WERI-Rb-1 (cell line): ENCODE results near the gene TNXB.
"Not testable (repeated sequence)": the region's sequence is repeated elsewhere in the genome, so short reads cannot be mapped to it uniquely, and the experiment has no call there.

ENCODE experiments used
- DNase-seq: peaks from one replicate; pipeline ENCODE4 v3.0.0-alpha.2; 2020
- H3K27ac ChIP-seq: fragments of 250-450 bp; sonication (Bioruptor Pico); 2 replicates; pipeline ENCODE4 v1.5.1; 2020; ENCODE audit warnings: mild to moderate bottlenecking, moderate library complexity
- H3K27me3 ChIP-seq: fragments of 250-450 bp; sonication (Bioruptor Pico); 2 replicates; pipeline ENCODE4 v1.5.1; 2021; ENCODE audit warnings: mild to moderate bottlenecking, low read depth, moderate library complexity; ENCODE audit not compliant: insufficient read depth, severe bottlenecking
- H3K36me3 ChIP-seq: fragments of 250-450 bp; sonication (Bioruptor Pico); 2 replicates; pipeline ENCODE4 v1.5.1; 2020; ENCODE audit warnings: mild to moderate bottlenecking, moderate library complexity
- H3K4me3 ChIP-seq: 2 replicates; pipeline ENCODE4 v1.5.1; 2011; ENCODE audit warnings: low read depth, mild to moderate bottlenecking, control low read depth, low read length
- H3K9me3 ChIP-seq: fragments of 250-450 bp; sonication (Bioruptor Pico); 2 replicates; pipeline ENCODE4 v1.5.1; 2021; ENCODE audit warnings: mild to moderate bottlenecking, moderate library complexity; ENCODE audit not compliant: severe bottlenecking

TNXB gene

GRCh38 chr6:32004393-32004792, 104.7 kb downstream of the TNXB start:
- not testable (repeated sequence) for H3K27me3 ChIP-seq, H3K4me3 ChIP-seq, DNase-seq

GRCh38 chr6:32003301-32003700, 105.8 kb downstream of the TNXB start:
- H3K36me3 ChIP-seq, H3K27ac ChIP-seq, DNase-seq, H3K9me3 ChIP-seq, H3K4me3 ChIP-seq, H3K27me3 ChIP-seq: not testable (repeated sequence)

More at GRCh38 chr6:32004393-32004792, 104.7 kb downstream of the TNXB start:
- not testable (repeated sequence) for H3K36me3 ChIP-seq, H3K9me3 ChIP-seq, H3K27ac ChIP-seq

- not testable (repeated sequence) for H3K36me3 ChIP-seq, H3K27me3 ChIP-seq, DNase-seq, H3K4me3 ChIP-seq, H3K27ac ChIP-seq, H3K9me3 ChIP-seq
Measured at GRCh38 chr6:32002546-32003268, 106.4 kb downstream of the TNXB start.

GRCh38 chr6:31996385-31996784, 112.8 kb downstream of the TNXB start:
- not testable (repeated sequence) for H3K27ac ChIP-seq, DNase-seq, H3K4me3 ChIP-seq, H3K36me3 ChIP-seq, H3K27me3 ChIP-seq, H3K9me3 ChIP-seq

DNA sequence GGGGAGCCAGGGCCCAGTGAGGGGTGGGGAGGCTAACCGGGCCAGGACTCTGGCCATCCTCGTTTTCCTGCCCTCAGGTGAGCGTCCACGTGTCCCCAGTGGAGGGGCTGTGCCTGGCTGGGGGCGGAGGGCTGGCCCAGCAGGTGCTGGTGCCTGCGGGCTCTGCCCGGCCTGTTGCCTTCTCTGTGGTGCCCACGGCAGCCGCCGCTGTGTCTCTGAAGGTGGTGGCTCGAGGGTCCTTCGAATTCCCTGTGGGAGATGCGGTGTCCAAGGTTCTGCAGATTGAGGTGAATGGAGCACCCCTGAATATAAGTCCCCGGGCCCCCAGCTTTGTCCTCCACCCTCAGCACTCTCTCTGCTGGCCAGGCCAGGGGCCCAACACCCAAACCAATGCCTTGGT, 114.7 kb downstream of the TNXB start:
- H3K9me3 ChIP-seq, H3K27me3 ChIP-seq, DNase-seq, H3K27ac ChIP-seq, H3K36me3 ChIP-seq, H3K4me3 ChIP-seq: not testable (repeated sequence)
